ENCODE measurements around the gene PFDN6.
A peak's percentile ranks its signal among the peaks of the same experiment; 100 is the strongest.

The PFDN6 gene

DNA sequence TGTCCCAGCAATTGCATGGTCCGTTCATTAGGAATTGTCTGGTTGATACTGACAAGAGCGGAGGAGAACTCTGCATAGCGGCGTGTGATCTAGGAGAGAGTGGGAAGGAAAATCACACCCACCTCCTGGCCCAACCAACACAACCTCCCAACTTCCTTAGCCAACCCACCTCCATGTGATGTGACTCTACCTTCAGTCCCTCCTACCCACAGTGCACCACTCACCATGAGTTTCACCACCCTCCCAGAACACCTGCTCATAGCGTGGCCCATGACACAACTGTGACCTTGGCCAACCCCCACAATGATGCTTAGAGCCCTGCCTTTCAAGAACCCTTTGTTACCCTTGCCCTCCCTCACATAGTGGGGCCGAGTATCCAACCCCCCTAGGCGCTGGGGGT is 25.4 kb upstream of the PFDN6 start:
- H3K27ac ChIP-seq: no peak overlapping the region
- TF ChIP-seq CTCF (conservative IDR thresholded peaks at IDR 0.05) (no peak), ZFX (IDR thresholded peaks at IDR 0.05) (no peak)

DNA sequence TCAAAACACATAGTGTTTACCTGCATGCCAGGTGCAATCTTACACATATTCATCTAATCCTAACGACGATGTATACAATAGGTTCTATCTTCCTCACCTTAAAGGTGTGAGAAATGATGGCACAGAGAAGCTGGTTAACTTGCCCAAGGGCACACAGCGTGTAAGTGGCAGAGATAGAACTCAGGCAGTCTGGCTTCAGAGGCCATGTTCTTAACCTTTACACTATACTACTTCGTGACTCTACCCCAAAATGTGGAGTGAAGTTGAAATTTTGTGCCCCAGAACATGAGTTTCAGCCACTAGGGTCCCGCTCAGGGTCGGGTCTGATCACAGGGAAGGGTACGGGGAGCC is 18.3 kb upstream of the PFDN6 start:
- TF ChIP-seq ZFX (IDR thresholded peaks at IDR 0.05) (no peak), CTCF (conservative IDR thresholded peaks at IDR 0.05) (no peak)
- H3K27ac ChIP-seq: peak overlapping the region; percentile 97

- TF ChIP-seq CTCF (conservative IDR thresholded peaks at IDR 0.05) (no peak), ZFX (IDR thresholded peaks at IDR 0.05) (peak; percentile 85)
- peak within 1 kb of the TSS; percentile 97 for H3K27ac ChIP-seq
Observed at GRCh38 chr6:33271468-33272274, 17.7 kb upstream of the PFDN6 start, which contains the start of the genes RPS18 and VPS52. TSS of gene RPS18 (plus strand) at chr6:33272075. CDS start at chr6:33272120, 45 bp downstream. TSS of gene VPS52 (minus strand) at chr6:33271876. CDS start at chr6:33271675, 201 bp downstream.

GRCh38 chr6:33272275-33273128 is 16.9 kb upstream of the PFDN6 start:
- H3K27ac ChIP-seq: peak overlapping the region; percentile 97
- TF ChIP-seq CTCF (conservative IDR thresholded peaks at IDR 0.05) (no peak), ZFX (IDR thresholded peaks at IDR 0.05) (peak; percentile 60)

GRCh38 chr6:33273129-33273923 is 16.1 kb upstream of the PFDN6 start:
- TF ChIP-seq CTCF (conservative IDR thresholded peaks at IDR 0.05) (no peak), ZFX (IDR thresholded peaks at IDR 0.05) (no peak)
- H3K27ac ChIP-seq: peak overlapping the region; percentile 97

GRCh38 chr6:33273924-33274902 is 15.2 kb upstream of the PFDN6 start:
- TF ChIP-seq CTCF (conservative IDR thresholded peaks at IDR 0.05) (no peak), ZFX (IDR thresholded peaks at IDR 0.05) (no peak)
- peak overlapping the region; percentile 97 for H3K27ac ChIP-seq

- peak overlapping the region; percentile 97 for H3K27ac ChIP-seq
Observed at GRCh38 chr6:33275795-33276580, 13.4 kb upstream of the PFDN6 start.
